ENCODE results near the gene SH2D5. TPM values are rescaled to one million over a fixed set of nuclear protein-coding genes. Genes with fewer than 3 reads are reported as not detected.

Gene SH2D5
- total RNA-seq, 6 donors from 2014 or later = 0.13 to 0.46 (median 0.40) TPM; not detected in 3

- DNase-seq (no peak), ATAC-seq (ENCODE audit: low FRiP score in 2 of 2) (no peak)
- Histone ChIP-seq H3K4me3 (no peak overlapping the region), H3K27ac (no peak overlapping the region), H3K27me3 (no peaks in the 10 kb centered on the region), H3K4me1 (no peaks in the 10 kb centered on the region), H3K9me3 (no peaks in the 10 kb centered on the region), H3K36me3 (no peaks in the 10 kb centered on the region)
- 62 to 68% methylated on average over 15 to 17 of the region's 18 CpGs for WGBS, 2 donors
- TF ChIP-seq EP300 (IDR thresholded peaks at IDR 0.05) (no peak), POLR2A (IDR thresholded peaks at IDR 0.05) (no peak)
Measured at GRCh38 chr1:20710469-20711284, 21.8 kb downstream of the SH2D5 start.

GRCh38 chr1:20709868-20710267, 22.6 kb downstream of the SH2D5 start:
- ATAC-seq (ENCODE audit: low FRiP score in 2 of 2) = no peak
- no peak overlapping the region for H3K27ac ChIP-seq
- 97 to 100% methylated on average over 1 to 3 of the region's 3 CpGs for WGBS, 2 donors
- H3K4me3 ChIP-seq = no peak overlapping the region
- no peaks in the 10 kb centered on the region for H3K36me3 ChIP-seq
- no peaks in the 10 kb centered on the region for H3K4me1 ChIP-seq
- no peak for DNase-seq
- H3K9me3 ChIP-seq = no peaks in the 10 kb centered on the region
- H3K27me3 ChIP-seq = no peaks in the 10 kb centered on the region
- TF ChIP-seq POLR2A (IDR thresholded peaks at IDR 0.05) (no peak), EP300 (IDR thresholded peaks at IDR 0.05) (no peak), CTCF (IDR thresholded peaks at IDR 0.05) (no peak), POLR2AphosphoS5 (IDR thresholded peaks at IDR 0.05) (no peak)

- Histone ChIP-seq H3K4me3 (no peak overlapping the region), H3K27ac (no peak overlapping the region), H3K36me3 (no peaks in the 10 kb centered on the region), H3K4me1 (no peaks in the 10 kb centered on the region), H3K27me3 (no peaks in the 10 kb centered on the region), H3K9me3 (no peaks in the 10 kb centered on the region)
- DNase-seq (no peak), ATAC-seq (ENCODE audit: low FRiP score in 2 of 2) (no peak)
- WGBS, 2 donors = 78 to 90% methylated on average over 5 of the region's 5 CpGs
- TF ChIP-seq POLR2AphosphoS5 (IDR thresholded peaks at IDR 0.05) (no peak), CTCF (IDR thresholded peaks at IDR 0.05) (no peak), EP300 (IDR thresholded peaks at IDR 0.05) (no peak), POLR2A (IDR thresholded peaks at IDR 0.05) (no peak)
Measured at GRCh38 chr1:20708891-20709290, 23.6 kb downstream of the SH2D5 start.

- Histone ChIP-seq H3K4me3 (no peak overlapping the region), H3K9me3 (no peaks in the 10 kb centered on the region), H3K27ac (no peak overlapping the region), H3K27me3 (no peaks in the 10 kb centered on the region), H3K36me3 (no peaks in the 10 kb centered on the region), H3K4me1 (no peaks in the 10 kb centered on the region)
- TF ChIP-seq POLR2A (IDR thresholded peaks at IDR 0.05) = no peak
- no peak for TF ChIP-seq EP300 (IDR thresholded peaks at IDR 0.05)
- TF ChIP-seq CTCF (IDR thresholded peaks at IDR 0.05) = no peak
- no peak for TF ChIP-seq POLR2AphosphoS5 (IDR thresholded peaks at IDR 0.05)
- 73 to 84% methylated on average over 3 to 6 of the region's 6 CpGs for WGBS, 2 donors
- no peak for DNase-seq
- peak in 1 of 2 donors; percentile 4 for ATAC-seq (ENCODE audit: low FRiP score in 2 of 2)
Measured at GRCh38 chr1:20708057-20708456, 24.4 kb downstream of the SH2D5 start.

GRCh38 chr1:20706841-20707240, 25.7 kb downstream of the SH2D5 start:
- Histone ChIP-seq H3K27ac (no peak overlapping the region), H3K27me3 (no peaks in the 10 kb centered on the region), H3K36me3 (no peaks in the 10 kb centered on the region), H3K4me1 (no peaks in the 10 kb centered on the region), H3K4me3 (no peak overlapping the region), H3K9me3 (no peaks in the 10 kb centered on the region)
- no peak for ATAC-seq (ENCODE audit: low FRiP score in 2 of 2)
- WGBS, 2 donors = 40 to 54% methylated on average over 5 of the region's 5 CpGs
- DNase-seq = no peak
- TF ChIP-seq CTCF (IDR thresholded peaks at IDR 0.05) = no peak
- TF ChIP-seq POLR2A (IDR thresholded peaks at IDR 0.05) = no peak
- no peak for TF ChIP-seq POLR2AphosphoS5 (IDR thresholded peaks at IDR 0.05)
- no peak for TF ChIP-seq EP300 (IDR thresholded peaks at IDR 0.05)
